GM12872 (cell line): ENCODE measurements around the gene CEP192.
A peak's percentile ranks its signal among the peaks of the same experiment; 100 is the strongest.

Experiments
- CTCF ChIP-seq: IDR thresholded peaks from 3 replicates; pipeline ENCODE4 v1.5.1; 2011; ENCODE audit warnings: low read depth, mild to moderate bottlenecking, low read length, moderate library complexity; ENCODE audit not compliant: insufficient read depth

Gene CEP192

GRCh38 chr18:13086906-13087305 lies 95.7 kb downstream of the CEP192 start:
- TF ChIP-seq CTCF = no peak

DNA sequence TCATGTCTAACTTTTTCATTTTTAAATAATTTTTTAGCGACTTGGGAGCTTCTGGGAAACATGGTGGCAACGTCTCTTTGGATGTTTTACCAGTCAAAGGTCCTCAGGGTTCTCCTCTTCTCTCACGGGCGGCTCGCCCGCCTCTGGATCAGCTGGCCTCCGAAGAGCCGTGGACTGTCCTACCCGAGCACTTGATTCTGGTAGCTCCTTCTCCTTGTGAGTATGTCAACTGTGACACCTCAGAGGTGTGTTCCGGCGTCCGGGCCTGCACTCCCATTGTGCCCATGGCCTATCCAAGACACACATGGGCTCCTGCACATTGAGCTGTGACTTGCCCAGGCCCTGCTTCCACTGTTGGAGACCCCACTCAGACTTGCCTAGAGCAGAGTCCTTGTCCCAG lies 104.3 kb downstream of the CEP192 start:
- no peak for TF ChIP-seq CTCF

DNA sequence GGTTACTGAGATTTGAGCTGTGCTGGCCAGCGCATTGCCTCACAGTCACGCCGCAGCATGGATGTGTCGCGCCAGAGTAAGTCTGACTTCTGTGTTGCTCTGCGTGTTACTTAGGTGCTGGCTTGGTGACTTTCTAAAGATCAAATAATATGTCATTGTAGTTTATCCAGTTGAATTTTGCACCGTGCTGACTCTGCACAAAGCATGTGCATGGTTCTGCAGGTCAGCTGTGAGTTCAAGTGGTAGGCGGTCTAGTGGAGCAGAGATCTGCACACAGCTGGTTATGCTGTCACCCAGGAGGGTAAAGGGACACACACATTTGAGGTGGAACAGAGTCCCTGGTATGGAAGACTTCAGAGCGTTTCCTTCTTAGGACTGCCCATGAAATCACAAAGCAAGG lies 105.1 kb downstream of the CEP192 start:
- TF ChIP-seq CTCF = no peak

DNA sequence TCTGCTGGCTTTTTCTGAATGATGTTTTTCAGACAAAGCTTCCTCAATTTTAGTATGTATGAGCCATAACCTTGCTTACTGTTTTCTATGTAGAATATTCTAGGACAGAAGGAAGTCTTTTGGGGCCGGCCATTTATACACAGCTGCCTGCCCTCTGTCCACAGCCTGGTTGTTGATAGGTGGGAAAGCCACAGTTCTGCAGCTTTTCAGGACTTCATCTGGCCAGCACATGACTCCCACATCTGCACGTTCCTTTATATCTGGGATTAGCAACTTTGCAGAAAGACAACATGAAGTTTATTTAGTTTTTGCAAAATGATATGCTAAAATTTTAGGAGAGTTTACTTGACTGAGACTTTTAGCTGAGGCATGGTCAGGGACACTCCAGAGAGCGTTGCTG lies 105.6 kb downstream of the CEP192 start:
- no peak for TF ChIP-seq CTCF

DNA sequence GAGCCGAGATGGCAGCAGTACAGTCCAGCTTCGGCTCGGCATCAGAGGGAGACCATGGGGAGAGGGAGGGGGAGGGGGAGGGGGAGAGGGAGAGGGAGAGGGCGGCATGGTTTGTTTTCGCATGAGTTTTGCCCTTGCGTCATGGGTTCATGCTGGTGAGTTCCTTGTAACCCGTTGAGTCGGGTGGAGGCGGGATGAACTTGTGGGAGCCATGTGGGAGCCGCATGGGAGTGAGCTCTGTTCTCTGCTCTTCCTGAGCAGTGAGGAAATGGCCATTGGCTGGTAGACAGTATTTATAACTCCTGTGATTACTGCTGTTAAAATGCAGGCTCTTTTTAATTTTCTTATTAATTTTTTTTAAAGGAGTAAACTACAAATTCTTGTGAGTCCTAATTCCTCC lies 108.0 kb downstream of the CEP192 start:
- TF ChIP-seq CTCF = no peak

DNA sequence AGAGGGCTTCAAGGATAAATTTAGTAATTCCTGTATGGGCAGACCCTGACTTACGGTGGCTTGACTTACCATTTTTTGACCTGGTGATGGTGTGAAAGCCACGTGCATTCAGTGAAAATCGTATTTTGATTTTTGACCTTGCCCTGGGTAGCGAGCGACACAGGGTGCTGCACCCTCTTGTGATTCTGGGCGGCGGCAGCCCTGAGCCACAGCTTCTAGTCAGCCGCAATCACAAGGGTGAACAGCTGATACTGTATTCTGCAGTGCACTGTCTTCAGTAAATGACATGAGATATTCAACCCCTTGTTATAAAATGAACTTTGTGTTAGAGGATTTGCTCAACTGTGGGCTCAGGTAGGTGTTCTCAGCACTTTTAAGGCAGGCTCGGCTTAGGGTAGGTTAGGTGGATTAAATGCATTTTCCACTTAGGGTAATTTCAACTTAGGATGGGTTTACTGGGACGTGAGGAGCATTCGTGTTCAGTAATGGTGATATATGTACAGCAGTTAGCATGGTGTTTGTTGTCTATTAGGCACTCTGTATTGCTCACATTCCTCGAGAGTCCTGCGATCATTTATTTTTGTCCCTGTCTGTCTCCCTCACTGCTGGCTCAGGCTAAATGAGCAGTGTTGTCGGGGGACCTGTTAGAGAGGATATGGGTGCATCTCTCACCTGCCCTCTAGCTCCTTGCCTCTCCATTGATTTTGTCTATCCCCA lies 109.9 kb downstream of the CEP192 start:
- TF ChIP-seq CTCF = no peak

- TF ChIP-seq CTCF = no peak
Measured at GRCh38 chr18:13101659-13102197, 110.6 kb downstream of the CEP192 start.

DNA sequence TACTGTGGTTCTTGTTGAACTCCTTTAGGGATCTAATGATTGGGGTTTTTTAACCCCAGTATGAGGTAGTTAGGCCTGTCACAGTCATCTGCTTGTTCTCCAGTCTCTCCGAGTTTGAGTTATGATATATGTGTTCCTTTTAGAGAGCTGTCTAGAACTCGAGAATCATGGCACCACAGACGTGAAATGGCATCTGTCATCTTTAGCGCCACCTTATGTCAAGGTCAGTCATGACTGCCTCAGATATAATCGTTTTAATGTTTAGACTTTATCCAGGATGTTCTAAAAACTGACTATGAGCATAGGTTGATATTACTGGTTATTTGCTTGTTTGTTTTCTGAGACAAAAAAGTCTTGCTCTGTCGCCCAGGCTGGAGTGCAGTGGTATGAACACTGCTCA lies 112.2 kb downstream of the CEP192 start:
- peak; percentile 34; the same call in 1 of the 3 replicates for TF ChIP-seq CTCF
